ENCODE measurements around the gene SH3BGRL3. TPM values are rescaled to one million over a fixed set of nuclear protein-coding genes. Genes with fewer than 3 reads are reported as not detected.

SH3BGRL3 gene
- total RNA-seq = 121 and 161 TPM in 2 replicates

DNA sequence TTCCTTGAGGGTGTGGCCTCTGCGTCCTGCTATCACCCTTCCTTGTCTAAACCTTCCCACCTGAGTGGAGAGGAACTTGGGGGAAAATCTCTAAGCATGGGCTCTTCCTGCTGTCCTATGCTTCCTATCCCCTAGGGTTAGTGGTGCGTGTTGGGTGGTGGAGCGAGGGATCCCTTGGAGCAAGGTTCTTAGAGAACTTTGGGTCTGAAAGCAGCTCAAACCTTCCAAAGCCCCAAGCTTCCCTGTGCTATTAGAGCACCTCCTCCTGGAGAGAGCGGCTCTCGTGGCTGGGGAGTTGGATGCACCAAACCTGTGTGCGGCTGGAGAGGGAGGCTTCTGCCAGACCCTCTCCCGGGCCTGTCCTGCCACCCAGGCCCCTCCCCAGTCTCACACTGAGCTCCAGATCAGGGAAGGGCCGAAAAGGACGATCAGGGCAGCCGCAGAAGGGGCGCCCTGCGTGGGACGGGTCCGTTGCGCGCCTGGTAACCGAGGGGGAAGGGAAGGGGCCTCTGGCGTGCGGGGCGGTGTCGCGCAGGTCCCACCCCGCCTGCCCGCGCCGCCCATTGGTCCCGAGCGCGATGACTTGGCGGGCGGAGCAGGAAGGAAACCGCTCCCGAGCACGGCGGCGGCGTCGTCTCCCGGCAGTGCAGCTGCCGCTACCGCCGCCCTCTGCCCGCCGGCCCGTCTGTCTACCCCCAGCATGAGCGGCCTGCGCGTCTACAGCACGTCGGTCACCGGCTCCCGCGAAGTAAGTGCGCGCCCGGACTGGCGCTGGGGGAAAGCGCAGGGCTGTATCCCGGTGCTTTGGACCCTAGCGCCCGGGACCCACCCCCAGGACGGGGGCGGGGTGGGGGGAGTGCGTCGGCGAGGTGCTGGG is at the start of gene SH3BGRL3:
Gene SH3BGRL3, plus strand, starts transcription at position 631 of the 877 bp plus-strand sequence. Its CDS starts 70 bp downstream, at position 701.

GRCh38 chr1:26233903-26234643 is 45.8 kb upstream of the SH3BGRL3 start, which contains the start of gene CEP85:
TSS of gene CEP85 (plus strand) at chr1:26234200. CDS start at chr1:26239784, 5,584 bp downstream.

DNA sequence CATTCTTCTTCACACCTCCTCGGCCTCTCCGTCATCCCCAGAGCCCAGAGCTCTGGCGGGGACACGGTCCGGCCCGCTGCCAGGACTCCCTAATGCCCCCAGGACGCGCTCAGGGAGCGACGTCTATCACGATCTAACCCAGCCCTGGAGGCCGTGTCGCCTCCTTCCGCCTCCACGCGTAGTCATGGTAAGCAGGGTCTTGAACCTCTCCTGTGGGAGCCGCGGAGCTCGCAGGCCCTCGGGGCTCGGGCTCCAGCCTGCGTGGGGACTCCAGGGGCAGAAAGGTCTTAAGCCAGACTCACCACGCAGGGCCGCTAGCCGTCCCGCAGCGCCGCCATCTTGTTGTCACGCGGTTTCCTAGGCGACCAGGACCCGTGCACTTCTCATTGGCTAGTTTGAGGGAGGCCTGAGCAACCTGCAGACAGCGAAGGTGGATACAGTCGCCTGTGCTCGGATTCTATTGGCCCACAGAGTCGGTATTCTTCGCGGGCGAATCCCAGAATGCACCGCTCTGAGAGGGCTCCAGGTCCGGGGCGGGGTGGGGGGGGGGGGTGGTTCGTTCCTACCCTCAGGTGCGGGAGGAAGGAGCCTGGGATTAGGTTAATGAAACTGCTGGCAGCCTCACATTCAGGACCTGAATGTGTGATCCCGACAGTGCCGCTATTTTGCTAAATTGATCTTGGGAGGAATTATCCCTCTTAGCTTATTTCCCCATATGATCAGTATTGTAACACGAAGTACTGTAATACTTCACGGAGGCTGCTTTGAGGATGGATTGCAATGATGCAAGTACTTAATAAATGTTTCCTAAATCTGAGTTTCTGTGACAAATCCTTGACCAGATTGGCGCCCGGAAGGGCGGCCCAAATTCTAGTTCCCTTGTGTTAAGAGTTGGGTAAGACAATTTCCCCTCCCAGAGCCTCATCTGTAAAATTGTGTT is 26.7 kb downstream of the SH3BGRL3 start, which contains the start of gene UBXN11:
Gene UBXN11, minus strand, starts transcription at position 347 of the 940 bp plus-strand sequence. CDS start 3,753 bp downstream, outside the sequence.

GRCh38 chr1:26317612-26318337 is 37.9 kb downstream of the SH3BGRL3 start, which contains the start of gene CD52:
TSS of gene CD52 (plus strand) at chr1:26317958. CDS start at chr1:26318018, 60 bp downstream.

Other genes starting within 250 kb of the SH3BGRL3 start
- gene SLC30A2, start 234.0 kb upstream of the SH3BGRL3 start, total RNA-seq = 0.38 TPM in 1 of 2 replicates, not detected in the other
- 0.38 TPM in 1 of 2 replicates, not detected in the other for gene TRIM63, start 212.5 kb upstream of the SH3BGRL3 start, total RNA-seq
- gene PDIK1L, start 168.3 kb upstream of the SH3BGRL3 start, total RNA-seq = 2.0 and 2.9 TPM in 2 replicates
- 0.25 TPM in 1 of 2 replicates, not detected in the other for gene FAM110D, start 121.0 kb upstream of the SH3BGRL3 start, total RNA-seq
- gene C1orf232, start 111.1 kb upstream of the SH3BGRL3 start, total RNA-seq = not detected in 2 replicates
- gene ZNF593, start 110.2 kb upstream of the SH3BGRL3 start, total RNA-seq = 103 and 117 TPM in 2 replicates
- 0.13 TPM in 1 of 2 replicates, not detected in the other for gene ZNF593OS, start 108.3 kb upstream of the SH3BGRL3 start, total RNA-seq
- 1.5 and 3.4 TPM in 2 replicates for gene CNKSR1, start 102.6 kb upstream of the SH3BGRL3 start, total RNA-seq
- gene CATSPER4, start 89.5 kb upstream of the SH3BGRL3 start, total RNA-seq = not detected in 2 replicates
- 4.9 and 17.8 TPM in 2 replicates for gene CEP85, start 45.9 kb upstream of the SH3BGRL3 start, total RNA-seq
- gene UBXN11, start 26.6 kb downstream of the SH3BGRL3 start, total RNA-seq = 3.6 and 8.7 TPM in 2 replicates
- not detected in 2 replicates for gene CD52, start 37.9 kb downstream of the SH3BGRL3 start, total RNA-seq
- gene CRYBG2, start 74.0 kb downstream of the SH3BGRL3 start, total RNA-seq = 0.16 and 0.25 TPM in 2 replicates
- gene ZNF683, start 92.7 kb downstream of the SH3BGRL3 start, total RNA-seq = not detected in 2 replicates
- 0.38 TPM in 1 of 2 replicates, not detected in the other for gene LIN28A, start 130.7 kb downstream of the SH3BGRL3 start, total RNA-seq
- gene DHDDS, start 152.2 kb downstream of the SH3BGRL3 start, total RNA-seq = 33.6 and 39.7 TPM in 2 replicates
- 149 and 379 TPM in 2 replicates for gene HMGN2, start 192.4 kb downstream of the SH3BGRL3 start, total RNA-seq
- 30.4 and 36.5 TPM in 2 replicates for gene RPS6KA1, start 249.7 kb downstream of the SH3BGRL3 start, total RNA-seq